KG1 (cell line): ENCODE results near the gene TRIM38.
"Not testable (repeated sequence)": the region's sequence is repeated elsewhere in the genome, so short reads cannot be mapped to it uniquely, and the experiment has no call there.

Experiments
- DNase-seq: peaks from one replicate; lab custom pipeline; 2025; lab: John Stamatoyannopoulos, UW

The TRIM38 gene

GRCh38 chr6:25962149-25963127 lies at the start of gene TRIM38:
TSS of gene TRIM38 (plus strand) at chr6:25962802. CDS start at chr6:25966523, 3,721 bp downstream.
- DNase-seq, result peak; percentile 82

DNA sequence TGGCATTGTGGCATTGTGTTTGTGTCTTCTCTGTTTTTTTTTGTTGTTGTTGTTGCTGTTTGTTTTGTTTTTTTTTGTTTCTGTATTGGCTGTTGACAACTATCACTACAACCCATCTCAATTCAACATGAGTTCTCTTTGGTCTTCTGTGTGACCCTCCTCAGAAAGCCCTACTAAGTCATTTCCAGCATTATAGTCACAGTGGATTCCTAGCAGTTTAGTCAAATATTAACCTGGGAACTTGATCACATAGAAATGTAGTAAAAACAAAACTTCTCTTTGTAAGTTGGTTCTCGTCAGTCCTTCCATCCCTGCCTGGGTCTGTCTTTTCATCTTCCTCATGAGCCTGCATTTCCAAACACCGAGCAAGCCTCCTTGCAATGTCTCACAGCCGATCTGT lies 48.9 kb upstream of the TRIM38 start:
- no peak for DNase-seq

DNA sequence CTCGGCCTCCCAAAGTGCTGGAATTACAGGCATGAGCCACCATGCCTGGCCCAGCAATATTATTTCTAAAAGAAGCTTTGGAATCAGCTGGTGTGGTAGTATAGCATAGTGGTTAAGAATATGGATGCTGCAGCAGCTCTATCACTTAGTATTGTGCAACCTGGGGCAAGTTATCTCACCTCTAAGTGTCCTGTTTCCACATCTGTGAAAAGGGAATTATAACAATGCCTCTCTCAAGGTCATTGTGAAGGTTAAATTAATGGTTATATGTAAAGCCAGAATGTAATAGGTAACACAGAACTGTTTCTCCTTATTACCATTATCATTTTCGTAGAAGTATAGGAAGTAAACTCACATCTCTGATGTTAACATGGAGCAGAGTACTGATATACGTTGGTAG lies 46.3 kb upstream of the TRIM38 start:
- no peak for DNase-seq

DNA sequence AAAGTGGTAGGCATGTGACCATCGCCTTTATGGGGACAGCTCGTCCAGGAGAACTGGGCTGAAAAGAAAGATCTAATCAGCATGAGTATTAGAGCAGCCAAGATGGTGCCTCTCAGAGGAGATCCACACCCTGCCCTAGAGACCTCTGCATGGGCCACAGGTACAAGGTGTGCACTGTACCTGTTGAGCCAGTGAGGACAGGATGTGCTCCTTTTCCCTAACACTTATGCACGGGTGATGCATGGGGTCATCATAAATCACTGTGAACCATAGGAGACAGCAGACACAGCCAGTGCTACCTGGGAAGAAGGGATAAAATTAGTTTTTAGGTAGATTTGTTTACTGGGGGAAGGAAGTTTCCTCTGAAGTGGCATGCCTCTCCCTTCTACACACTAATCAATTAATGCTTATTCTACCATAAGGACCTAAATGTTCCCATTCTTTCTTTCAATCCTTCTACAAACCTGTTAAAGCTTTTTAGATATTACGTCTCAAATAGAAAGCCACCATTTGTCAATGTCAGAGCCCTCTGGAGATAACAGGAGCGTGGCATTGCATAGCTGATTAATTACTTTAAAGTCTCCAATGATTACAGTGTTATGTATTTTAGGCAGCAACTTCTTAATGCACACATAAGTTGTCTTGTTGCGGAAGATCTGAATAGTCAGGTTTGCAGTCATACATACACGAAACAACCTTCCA lies 45.7 kb upstream of the TRIM38 start:
- DNase-seq, result no peak

GRCh38 chr6:25918083-25918683 lies 44.4 kb upstream of the TRIM38 start:
- DNase-seq, result no peak

DNA sequence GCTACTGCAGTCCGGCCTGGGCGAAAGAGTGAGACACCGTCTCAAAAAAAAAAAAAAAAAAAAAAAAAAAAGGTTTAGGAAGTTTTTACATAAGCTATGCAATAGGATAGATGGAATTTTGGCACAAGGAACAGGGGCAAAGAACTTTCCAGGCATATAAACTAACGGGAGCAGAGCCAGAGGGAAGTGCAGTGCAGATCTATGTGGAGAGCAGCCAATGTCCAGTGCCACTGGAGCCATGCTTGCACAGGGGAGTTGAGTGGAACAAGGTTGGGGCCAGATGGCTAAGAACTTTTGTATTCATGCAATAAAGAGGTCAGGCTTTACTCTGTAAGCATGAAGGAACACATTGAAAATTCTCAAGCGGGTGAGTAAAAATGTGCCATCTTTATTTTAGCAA lies 42.9 kb upstream of the TRIM38 start:
- no peak for DNase-seq

DNA sequence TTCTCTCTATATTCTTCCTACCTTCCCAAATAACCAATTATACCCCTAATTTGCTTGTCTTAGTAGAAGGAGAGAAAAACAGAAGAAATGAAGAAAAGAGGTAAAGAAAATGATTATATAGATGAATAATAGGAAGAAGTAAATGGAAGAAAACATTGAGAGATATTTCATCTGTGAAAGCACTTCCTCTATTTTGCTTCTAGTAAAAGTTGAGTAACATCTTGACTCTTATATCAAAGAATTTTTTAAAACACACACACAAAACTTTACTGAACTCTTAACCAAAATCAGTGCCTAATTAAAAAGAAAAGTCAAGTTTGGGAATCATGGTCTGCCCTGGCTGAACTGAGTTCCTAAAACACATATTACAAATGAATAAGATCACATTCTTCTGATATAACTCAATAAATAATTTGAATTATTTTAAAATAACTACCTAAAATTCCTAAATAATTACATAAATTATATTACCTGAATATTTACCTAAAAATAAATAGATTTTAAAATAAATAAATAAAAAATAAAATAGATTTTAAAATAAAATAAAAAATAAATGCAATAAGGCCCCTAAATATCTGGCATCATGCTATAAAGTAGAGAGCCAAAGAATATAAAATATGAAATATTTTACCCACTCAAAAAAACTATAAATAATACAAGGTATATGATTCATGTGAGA lies 40.9 kb upstream of the TRIM38 start:
- DNase-seq, result no peak

GRCh38 chr6:25922301-25922700 lies 40.3 kb upstream of the TRIM38 start:
- DNase-seq, result no peak

DNA sequence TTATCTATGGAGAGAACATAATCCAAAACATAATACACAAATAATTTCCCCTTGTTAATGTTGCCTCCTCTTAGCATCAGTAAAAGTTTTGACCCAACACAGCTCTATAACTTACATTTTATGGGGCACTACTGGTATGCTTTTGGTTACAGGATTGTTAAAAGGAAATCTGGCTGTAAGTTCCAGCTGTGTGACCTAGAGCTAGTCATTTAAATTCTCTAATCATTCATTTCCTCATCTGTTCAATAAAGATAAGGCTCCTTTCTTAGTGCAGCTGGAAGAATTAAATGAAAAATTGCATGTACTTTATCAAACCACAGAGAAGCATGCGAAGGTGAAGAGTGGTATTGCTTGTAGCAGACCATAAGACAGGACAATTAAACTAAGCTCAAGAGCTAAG lies 36.7 kb upstream of the TRIM38 start:
- no peak for DNase-seq

- DNase-seq, result no peak
Observed at GRCh38 chr6:25927178-25927577, 35.4 kb upstream of the TRIM38 start.

DNA sequence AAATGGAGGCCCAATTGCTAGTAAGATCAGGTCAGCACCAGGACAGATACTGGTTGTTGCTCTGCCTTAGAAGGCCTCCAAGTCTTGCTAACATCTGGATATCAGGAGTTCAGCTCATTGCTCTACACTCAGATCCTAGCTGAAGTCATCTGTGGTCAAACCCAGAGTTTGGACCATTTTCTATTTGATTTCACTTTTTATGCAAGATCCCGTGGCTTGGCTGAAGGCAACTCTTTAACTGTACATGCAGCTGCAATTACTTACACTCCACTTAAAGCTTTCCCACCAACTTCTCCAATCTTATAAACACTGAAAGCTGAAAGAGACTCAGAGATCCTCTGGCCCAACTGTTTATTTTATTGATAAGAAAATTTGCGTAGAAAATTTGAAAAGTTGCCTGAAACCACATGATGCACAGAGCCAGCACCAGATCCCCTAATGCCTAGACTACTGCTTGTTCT lies 34.8 kb upstream of the TRIM38 start:
- DNase-seq, result no peak

- no peak for DNase-seq
Observed at GRCh38 chr6:25928562-25929324, 33.9 kb upstream of the TRIM38 start.

DNA sequence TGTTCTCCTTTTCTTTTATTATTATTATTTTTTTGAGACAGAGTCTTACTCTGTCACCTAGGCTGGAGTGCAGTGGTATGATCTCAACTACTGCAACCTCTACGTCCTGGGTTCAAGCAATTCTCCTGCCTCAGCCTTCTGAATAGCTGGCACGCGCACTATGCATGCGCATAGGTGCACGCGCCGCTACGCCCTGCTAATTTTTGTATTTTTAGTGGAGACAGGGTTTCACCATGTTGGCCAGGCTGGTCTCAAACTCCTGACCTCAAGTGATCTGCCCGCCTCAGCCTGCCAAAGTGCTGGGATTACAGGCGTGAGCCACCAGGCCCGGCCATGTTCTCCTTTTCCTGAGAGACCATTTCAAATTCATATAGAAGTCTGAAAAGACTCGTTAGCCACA lies 32.8 kb upstream of the TRIM38 start:
- not testable (repeated sequence) for DNase-seq

DNA sequence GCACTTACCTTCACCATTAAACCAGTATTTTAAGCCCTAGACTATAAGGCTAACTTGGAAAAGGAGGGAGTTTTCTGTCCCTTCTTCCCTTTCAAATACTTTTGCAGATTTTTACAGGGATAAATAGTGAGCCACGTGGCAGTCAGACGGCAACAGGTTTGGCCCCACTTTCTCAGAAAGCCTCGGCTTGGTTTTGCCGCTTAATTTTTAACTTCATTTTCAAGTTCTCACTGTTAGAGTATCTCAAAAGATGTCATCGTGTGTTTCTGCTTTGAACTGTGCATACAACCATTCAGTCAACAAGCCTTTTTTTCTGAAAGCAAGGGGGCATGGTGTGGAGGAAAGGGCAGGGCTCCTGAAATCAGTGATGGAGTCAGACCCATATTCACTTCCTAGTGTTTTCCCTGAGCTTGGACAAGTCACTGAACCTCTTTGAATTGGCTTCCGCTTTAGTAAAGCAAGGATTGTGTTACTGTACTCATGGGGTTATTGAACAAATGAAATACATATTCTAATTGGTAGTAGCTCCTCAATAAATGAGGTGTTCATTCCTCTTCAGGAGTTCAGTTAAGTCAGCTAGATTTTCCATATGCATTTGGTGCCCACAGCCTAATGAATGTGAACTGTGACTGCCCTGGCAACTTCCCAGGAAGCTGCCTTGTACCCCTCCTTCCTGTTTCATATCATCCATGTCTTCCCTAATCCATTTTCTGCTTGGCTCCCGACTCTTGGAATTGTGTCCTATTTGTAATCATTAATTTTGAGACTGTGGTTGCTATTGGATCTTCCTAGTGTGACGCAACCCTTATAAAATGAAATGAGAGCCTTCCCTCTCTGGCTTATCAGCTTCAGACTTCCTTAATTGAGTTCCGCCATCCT lies 31.8 kb upstream of the TRIM38 start, which contains the start of gene SLC17A2:
Gene SLC17A2, minus strand, starts transcription at position 160 of the 879 bp plus-strand sequence. CDS start 4,895 bp downstream, outside the sequence.
- no peak for DNase-seq

GRCh38 chr6:25931411-25931709 lies 31.2 kb upstream of the TRIM38 start:
- DNase-seq, result no peak

DNA sequence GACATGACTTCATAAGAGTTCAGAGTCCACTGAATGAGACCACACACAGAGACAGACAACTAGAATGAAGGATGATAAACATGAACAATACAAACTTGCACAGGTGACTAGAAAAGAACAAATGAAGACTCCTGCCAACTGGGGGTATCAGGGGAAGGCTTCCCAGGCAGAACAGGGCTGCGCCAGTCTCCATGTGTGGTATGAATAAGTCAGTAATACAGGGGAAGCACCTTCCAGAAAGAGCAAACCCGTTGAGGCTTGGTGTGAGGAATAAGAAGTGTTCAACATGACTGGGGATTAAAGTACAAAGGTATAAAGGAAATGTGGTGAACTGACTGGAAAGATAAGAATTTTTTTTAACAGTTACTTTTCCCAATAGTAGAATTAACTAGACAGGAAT lies 28.4 kb upstream of the TRIM38 start:
- DNase-seq, result no peak

DNA sequence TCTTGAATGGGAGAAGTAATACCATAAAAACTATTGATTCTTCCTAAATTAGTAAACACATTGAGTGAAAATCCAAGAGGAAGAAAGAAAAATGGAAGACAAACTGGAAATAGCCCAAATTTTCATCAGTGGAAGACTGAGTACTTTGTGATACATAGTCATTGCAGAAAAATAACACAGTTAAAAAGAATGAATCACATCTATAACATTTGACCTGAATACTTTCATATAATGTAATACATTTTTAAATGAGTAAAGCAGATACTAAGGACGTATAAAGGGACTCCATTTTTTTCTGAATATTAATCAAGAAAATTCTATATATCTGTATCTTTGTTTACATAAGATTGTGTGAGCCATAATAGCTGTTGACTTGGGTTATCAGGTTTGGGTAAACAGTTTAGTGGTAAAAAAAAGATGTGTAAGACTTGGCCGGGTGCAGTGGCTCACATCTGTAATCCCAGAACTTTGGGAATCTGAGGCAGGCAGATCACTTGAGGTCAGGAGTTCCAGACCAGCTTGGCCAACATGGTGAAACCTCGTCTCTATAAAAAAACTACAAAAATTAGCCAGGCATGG lies 27.8 kb upstream of the TRIM38 start:
- DNase-seq, result no peak

GRCh38 chr6:25935953-25936352 lies 26.6 kb upstream of the TRIM38 start:
- DNase-seq, result no peak

GRCh38 chr6:25939593-25939992 lies 23.0 kb upstream of the TRIM38 start:
- DNase-seq, result no peak

DNA sequence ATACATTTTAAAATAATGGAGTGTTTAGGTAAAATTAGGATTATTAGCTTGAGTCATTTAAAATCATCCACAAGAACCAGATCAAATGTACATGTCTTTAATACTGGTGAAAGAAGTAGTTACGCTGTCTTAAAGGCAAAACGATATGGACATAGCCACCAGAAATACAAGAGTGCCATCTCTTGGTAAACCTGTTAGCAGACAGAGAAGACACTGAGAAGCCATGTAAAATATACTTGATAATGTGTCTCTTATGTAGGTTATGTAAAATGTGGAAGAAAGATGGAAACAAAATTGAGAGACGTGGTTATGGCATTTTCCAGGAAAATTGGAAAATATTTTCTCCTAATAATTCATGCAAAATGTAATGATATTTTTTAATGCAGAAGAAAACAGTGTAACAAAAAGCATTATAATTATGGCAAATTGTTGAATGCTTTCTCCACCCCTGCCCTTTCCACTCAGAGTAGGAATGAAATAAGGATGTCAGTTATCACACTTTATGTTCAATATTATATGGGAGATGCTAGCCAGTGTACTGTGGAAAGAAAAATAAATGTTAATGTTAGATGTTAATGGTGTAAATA lies 19.9 kb upstream of the TRIM38 start:
- DNase-seq, result no peak
